HCT116 (cell line): ENCODE measurements around the gene ZNF785. TPM values are rescaled to one million over a fixed set of nuclear protein-coding genes. Genes with fewer than 3 reads are reported as not detected.

Experiments
- ATAC-seq: fragments of 200-7000 bp; cut with Tn5 transposase; 2 replicates; pipeline ENCODE4 v1.9.1; 2020; ENCODE audit warnings: mild to moderate bottlenecking, moderate library complexity
- BruUV-seq: library from RNA; stranded (reverse); fragments of 400-500 nt; replicated peaks from 2 replicates; lab custom pipeline; 2021; lab: Mats Ljungman, UMichigan
- CTCF ChIA-PET: fragments of 300-600 bp; sonication (Branson Sonifier 250); formaldehyde crosslinking; loops from one replicate; lab custom pipeline; 2021; ENCODE audit warnings: antibody characterized with exemption; lab: Charles Lee
- POLR2A ChIA-PET: fragments of 300-600, 350-600 bp; sonication (Branson Sonifier 250); formaldehyde crosslinking; loops from one replicate; lab custom pipeline; 2021; ENCODE audit warnings: antibody characterized with exemption; lab: Charles Lee
- RAD21 ChIA-PET, 2 experiments: fragments of 300-600 bp; sonication (Branson Sonifier 250); formaldehyde crosslinking; loops; one replicate each; lab custom pipeline; 2023; ENCODE audit warnings: low total read pairs in 2 of 2; ENCODE audit not compliant: uncharacterized antibody in 2 of 2, unreplicated experiment in 2 of 2, low non-redundant PET in 1 of 2; lab: Charles Lee
- DNase-seq: peaks from one replicate; pipeline ENCODE4 v3.0.0-alpha.2; 2010; ENCODE audit warnings: low read depth, low spot score
- H2AFZ ChIP-seq: fragments of 200-600 bp; shearing (Covaris generic), sonication (generic); 2 replicates; pipeline ENCODE4 v1.6.1; 2017; ENCODE audit warnings: low read depth, mixed run types, mixed read lengths, antibody characterized with exemption, low read length; ENCODE audit not compliant: poor library complexity, severe bottlenecking
- H3K27ac ChIP-seq: 2 replicates; pipeline ENCODE4 v1.5.1; 2012; ENCODE audit warnings: low read depth, low read length
- H3K27me3 ChIP-seq: fragments of 200-600 bp; sonication (generic); 2 replicates; pipeline ENCODE4 v1.6.1; 2016; ENCODE audit warnings: mixed run types, low read length, mixed read lengths; ENCODE audit not compliant: insufficient read depth
- H3K36me3 ChIP-seq, 2 experiments: fragments of 200-500 bp in 1 of 2; fragments of 200-600 bp in 1 of 2; sonication (Bioruptor generic) in 1 of 2; sonication (generic) in 1 of 2; 2 replicates each; pipeline versions ENCODE4 v1.5.1 to v1.6.1; 2014 to 2016; ENCODE audit warnings: low read length in 2 of 2, inconsistent platforms in 1 of 2, mixed read lengths in 1 of 2, mixed run types in 1 of 2; ENCODE audit not compliant: insufficient read depth in 2 of 2, control insufficient read depth in 1 of 2
- H3K4me1 ChIP-seq, 2 experiments: fragments of 200-600 bp in 1 of 2; sonication (generic) in 1 of 2; 2 replicates each; pipeline versions ENCODE4 v1.5.1 to v1.6.1; 2012 to 2017; ENCODE audit warnings: low read length in 2 of 2, inconsistent platforms in 1 of 2, mild to moderate bottlenecking in 1 of 2, mixed read lengths in 1 of 2, mixed run types in 1 of 2, moderate library complexity in 1 of 2; ENCODE audit not compliant: insufficient read depth in 2 of 2, control insufficient read depth in 1 of 2
- H3K4me2 ChIP-seq: fragments of 200-600 bp; sonication (generic); 2 replicates; pipeline ENCODE4 v1.6.1; 2017; ENCODE audit warnings: mixed run types, low read length, mixed read lengths
- H3K4me3 ChIP-seq, 2 experiments: fragments of 200-600 bp in 1 of 2; sonication (generic) in 1 of 2; replicated peaks in 1 of 2; 2 replicates each; pipeline ENCODE4 v1.5.1; 2011 to 2016; ENCODE audit warnings: low read length in 2 of 2, control low read depth in 1 of 2, low read depth in 1 of 2, mild to moderate bottlenecking in 1 of 2, mixed read lengths in 1 of 2, mixed run types in 1 of 2
- H3K79me2 ChIP-seq: fragments of 200-600 bp; sonication (generic); 2 replicates; pipeline ENCODE4 v1.6.1; 2017; ENCODE audit warnings: mild to moderate bottlenecking, mixed run types, low read length, moderate library complexity, mixed read lengths; ENCODE audit not compliant: insufficient read depth
- H3K9ac ChIP-seq: fragments of 200-600 bp; sonication (generic); 2 replicates; pipeline ENCODE4 v1.6.1; 2016; ENCODE audit warnings: low read length, mixed read lengths
- H3K9me2 ChIP-seq: fragments of 200-600 bp; sonication (generic), shearing (Covaris generic); 2 replicates; pipeline ENCODE4 v1.6.1; 2017; ENCODE audit warnings: mixed run types, mild to moderate bottlenecking, moderate library complexity; ENCODE audit not compliant: insufficient read depth
- H3K9me3 ChIP-seq, 2 experiments: fragments of 200-500 bp in 1 of 2; fragments of 200-600 bp in 1 of 2; sonication (Bioruptor generic) in 1 of 2; sonication (generic) in 1 of 2; 2 replicates each; pipeline ENCODE4 v1.6.1; 2014 to 2017; ENCODE audit warnings: low read length in 2 of 2, mixed read lengths in 2 of 2, inconsistent platforms in 1 of 2, low read depth in 1 of 2, mild to moderate bottlenecking in 1 of 2, mixed run types in 1 of 2, moderate library complexity in 1 of 2; ENCODE audit not compliant: control insufficient read depth in 1 of 2, insufficient read depth in 1 of 2
- H4K20me1 ChIP-seq: fragments of 200-600 bp; sonication (generic), shearing (Covaris generic); 2 replicates; pipeline ENCODE4 v1.6.1; 2017; ENCODE audit warnings: mixed run types, mild to moderate bottlenecking, moderate library complexity; ENCODE audit not compliant: insufficient read depth
- CTCF ChIP-seq, 3 experiments: fragments of 200-600 bp in 1 of 3; sonication (generic) in 1 of 3; IDR thresholded peaks in 2 of 3; conservative IDR thresholded peaks in 1 of 3; 2 replicates each; pipeline ENCODE4 v1.5.1; 2012 to 2017; ENCODE audit warnings: low read depth in 2 of 3, low read length in 2 of 3, antibody characterized with exemption in 1 of 3, borderline replicate concordance in 1 of 3, control low read depth in 1 of 3, mild to moderate bottlenecking in 1 of 3, mixed read lengths in 1 of 3, mixed run types in 1 of 3, moderate library complexity in 1 of 3; ENCODE audit not compliant: insufficient read depth in 1 of 3
- EZH2 ChIP-seq: fragments of 200-600 bp; sonication (generic); IDR thresholded peaks from 2 replicates; pipeline ENCODE4 v1.6.1; 2017; ENCODE audit warnings: antibody characterized with exemption, mixed run types
- FOSL1 ChIP-seq: IDR thresholded peaks from 2 replicates; pipeline ENCODE4 v1.6.1; 2012; ENCODE audit warnings: low read depth
- JUND ChIP-seq: IDR thresholded peaks from 2 replicates; pipeline ENCODE4 v1.6.1; 2012
- POLR2A ChIP-seq: IDR thresholded peaks from 2 replicates; pipeline ENCODE4 v1.7.0; 2011; ENCODE audit warnings: borderline replicate concordance; ENCODE audit not compliant: insufficient read depth, insufficient read length; ENCODE audit errors: extremely low read depth
- SP1 ChIP-seq: IDR thresholded peaks from 2 replicates; pipeline ENCODE4 v1.6.1; 2012; ENCODE audit warnings: low read depth
- SRF ChIP-seq: IDR thresholded peaks from 2 replicates; pipeline ENCODE4 v1.6.1; 2012; ENCODE audit warnings: low read depth
- TCF7L2 ChIP-seq: IDR thresholded peaks from 2 replicates; pipeline ENCODE4 v1.7.0; 2011; ENCODE audit warnings: borderline replicate concordance, inconsistent platforms; ENCODE audit not compliant: insufficient read depth, insufficient read length; ENCODE audit errors: extremely low read depth
- ZFX ChIP-seq: fragments of 450-650 bp; IDR thresholded peaks from 2 replicates; pipeline ENCODE4 v1.6.1; 2017
- ZNF274 ChIP-seq: fragments of 200-500 bp; sonication (Bioruptor generic); IDR thresholded peaks from 2 replicates; pipeline ENCODE4 v1.6.1; 2014; ENCODE audit warnings: mild to moderate bottlenecking, low read depth, low read length, inconsistent platforms
- intact Hi-C: fragments of 100-400 bp; cut with micrococcal nuclease; formaldehyde crosslinking; loops from 2 replicates; pipeline ENCODE4 v1.10.0; 2022
- total RNA-seq: library from RNA; stranded (reverse); gene quantifications from one replicate; pipeline ENCODE4 v1.2.1, GENCODE V29; 2021; ENCODE audit not compliant: unreplicated experiment

ZNF785 gene
- total RNA-seq, 1 experiment from 2014 or later: 0.15 TPM

GRCh38 chr16:30620169-30620568 is 34.7 kb upstream of the ZNF785 start:
- ATAC-seq (no peak), DNase-seq (no peak)
- TF ChIP-seq SRF (no peak), CTCF (IDR thresholded peaks at IDR 0.05 in 2 of 3, conservative IDR thresholded peaks at IDR 0.05 in 1 of 3; ENCODE audit: borderline replicate concordance in 1 of 3, insufficient read depth in 1 of 3, low read depth in 2 of 3, low read length in 2 of 3) (no peak), POLR2A (no peak), SP1 (no peak), TCF7L2 (no peak), EZH2 (no peak), JUND (no peak), FOSL1 (no peak), ZFX (no peak), ZNF274 (no peak)
- H3K9me2 ChIP-seq: no peaks in the 10 kb centered on the region
- H3K4me3 ChIP-seq: no peak overlapping the region
- BruUV-seq: no TSS peak
- POLR2A ChIA-PET: interaction anchor here (0.6 kb wide), 1 partner anchor 16 kb away, joined by 6 read pairs; no protein-coding TSS in a partner anchor
- H3K79me2 ChIP-seq: no peaks in the 10 kb centered on the region
- RAD21 ChIA-PET: no interaction called here
- no peak overlapping the region for H3K9ac ChIP-seq
- H3K4me2 ChIP-seq: no peak overlapping the region
- H3K9me3 ChIP-seq: peaks cover 0 to 9% of the 10 kb centered on the region in 2 experiments; a peak in 2 of 4 replicates
- no peaks in the 10 kb centered on the region for H3K36me3 ChIP-seq
- H3K27me3 ChIP-seq: no peaks in the 10 kb centered on the region
- H4K20me1 ChIP-seq: no peaks in the 10 kb centered on the region
- intact Hi-C loops: no loop called here
- no peak overlapping the region for H2AFZ ChIP-seq
- H3K27ac ChIP-seq: no peak overlapping the region
- peaks cover 0 to 2% of the 10 kb centered on the region in 2 experiments; a peak in 1 of 4 replicates for H3K4me1 ChIP-seq
- CTCF ChIA-PET: interaction anchor here (1.2 kb wide), 1 partner anchor 211 kb away, joined by 3 read pairs; no protein-coding TSS in a partner anchor
